KMS-11 (cell line): Measurements from ENCODE around the gene CMBL.

Experiments used
- H2AFZ ChIP-seq: fragments of 200-600 bp; sonication (generic); 2 replicates; pipeline ENCODE4 v1.6.1; 2016; ENCODE audit warnings: antibody characterized with exemption, mixed run types, low read depth
- H3K27ac ChIP-seq: fragments of 200-600 bp; sonication (generic); 2 replicates; pipeline ENCODE4 v1.6.1; 2016; ENCODE audit warnings: mild to moderate bottlenecking, mixed run types
- H3K27me3 ChIP-seq: fragments of 200-600 bp; sonication (generic); 2 replicates; pipeline ENCODE4 v1.6.1; 2017; ENCODE audit warnings: mild to moderate bottlenecking, low read depth, mixed run types, moderate library complexity; ENCODE audit not compliant: insufficient read depth
- H3K36me3 ChIP-seq: fragments of 200-600 bp; sonication (generic); 2 replicates; pipeline ENCODE4 v1.6.1; 2017; ENCODE audit warnings: mild to moderate bottlenecking, mixed run types; ENCODE audit not compliant: insufficient read depth
- H3K4me1 ChIP-seq: fragments of 200-600 bp; sonication (generic); 2 replicates; pipeline ENCODE4 v1.6.1; 2016; ENCODE audit warnings: mild to moderate bottlenecking, low read depth, mixed run types; ENCODE audit not compliant: poor library complexity, severe bottlenecking
- H3K4me2 ChIP-seq: fragments of 200-600 bp; sonication (generic); 2 replicates; pipeline ENCODE4 v1.7.0; 2016; ENCODE audit warnings: mild to moderate bottlenecking, mixed run types
- H3K4me3 ChIP-seq: fragments of 200-600 bp; sonication (generic); IDR thresholded peaks from 2 replicates; pipeline ENCODE4 v1.6.1; 2017; ENCODE audit warnings: low read depth, low read length, mixed read lengths; ENCODE audit not compliant: insufficient read depth
- H3K79me2 ChIP-seq: fragments of 200-600 bp; sonication (generic); 2 replicates; pipeline ENCODE4 v1.6.1; 2016; ENCODE audit warnings: low read depth, mixed run types; ENCODE audit not compliant: insufficient read depth
- H3K9ac ChIP-seq: fragments of 200-600 bp; sonication (generic); 2 replicates; pipeline ENCODE4 v1.6.1; 2016; ENCODE audit warnings: mild to moderate bottlenecking, mixed run types
- H4K20me1 ChIP-seq: fragments of 200-600 bp; sonication (generic); 2 replicates; pipeline ENCODE4 v1.6.1; 2016; ENCODE audit warnings: mild to moderate bottlenecking, mixed run types; ENCODE audit not compliant: insufficient read depth
- CTCF ChIP-seq: fragments of 200-600 bp; sonication (generic); conservative IDR thresholded peaks from 2 replicates; pipeline ENCODE4 v1.6.1; 2017; ENCODE audit warnings: low read depth, mild to moderate bottlenecking, antibody characterized with exemption, low read length, moderate library complexity, mixed read lengths

The CMBL gene

GRCh38 chr5:10279925-10280720, 27.6 kb downstream of the CMBL start:
- H3K27ac ChIP-seq, result no peak overlapping the region
- TF ChIP-seq CTCF, result no peak
- no peak overlapping the region for H3K9ac ChIP-seq

GRCh38 chr5:10279328-10279727, 28.4 kb downstream of the CMBL start:
- Histone ChIP-seq H3K4me3 (no peak overlapping the region), H3K27ac (no peak overlapping the region), H4K20me1 (no peaks in the 10 kb centered on the region), H3K4me2 (no peak overlapping the region), H2AFZ (no peak overlapping the region), H3K27me3 (no peaks in the 10 kb centered on the region), H3K79me2 (no peaks in the 10 kb centered on the region), H3K4me1 (peaks cover 25% of the 10 kb centered on the region), H3K9ac (no peak overlapping the region), H3K36me3 (no peaks in the 10 kb centered on the region)
- TF ChIP-seq CTCF, result no peak

More at GRCh38 chr5:10279925-10280720, 27.6 kb downstream of the CMBL start:
- Histone ChIP-seq H3K36me3 (no peaks in the 10 kb centered on the region), H3K4me3 (no peak overlapping the region), H3K4me1 (peaks cover 29% of the 10 kb centered on the region), H3K79me2 (no peaks in the 10 kb centered on the region), H3K4me2 (no peak overlapping the region), H3K27me3 (no peaks in the 10 kb centered on the region), H4K20me1 (no peaks in the 10 kb centered on the region), H2AFZ (no peak overlapping the region)

- Histone ChIP-seq H4K20me1 (no peaks in the 10 kb centered on the region), H3K4me1 (peaks cover 19% of the 10 kb centered on the region), H2AFZ (no peak overlapping the region), H3K27ac (no peak overlapping the region), H3K4me2 (no peak overlapping the region), H3K27me3 (no peaks in the 10 kb centered on the region), H3K36me3 (no peaks in the 10 kb centered on the region), H3K4me3 (no peak overlapping the region), H3K9ac (no peak overlapping the region), H3K79me2 (no peaks in the 10 kb centered on the region)
- TF ChIP-seq CTCF, result no peak
Observed at GRCh38 chr5:10278658-10279279, 28.9 kb downstream of the CMBL start.

GRCh38 chr5:10277773-10278630, 29.7 kb downstream of the CMBL start:
- H3K27me3 ChIP-seq, result no peaks in the 10 kb centered on the region

More at GRCh38 chr5:10277773-10278630, 29.7 kb downstream of the CMBL start:
- Histone ChIP-seq H3K79me2 (no peaks in the 10 kb centered on the region), H3K9ac (no peak overlapping the region), H4K20me1 (no peaks in the 10 kb centered on the region), H2AFZ (no peak overlapping the region), H3K4me3 (no peak overlapping the region), H3K36me3 (no peaks in the 10 kb centered on the region), H3K4me2 (no peak overlapping the region), H3K27ac (no peak overlapping the region), H3K4me1 (peaks cover 13% of the 10 kb centered on the region)
- no peak for TF ChIP-seq CTCF
